Smooth muscle cell (in vitro differentiated cells): ENCODE measurements around the gene WBP4. TPM values are rescaled to one million over a fixed set of nuclear protein-coding genes. Genes with fewer than 3 reads are reported as not detected.

ENCODE experiments used
- DNase-seq: peaks from one replicate; lab custom pipeline; 2025; ENCODE audit not compliant: unreplicated experiment; lab: John Stamatoyannopoulos, UW
- H2AFZ ChIP-seq: fragments of 200-600 bp; sonication (generic); 2 replicates; pipeline ENCODE4 v1.6.0; 2016; ENCODE audit warnings: antibody characterized with exemption, low read depth, mild to moderate bottlenecking
- H3F3A ChIP-seq: fragments of 200-600 bp; sonication (generic); 2 replicates; pipeline ENCODE4 v1.6.0; 2017; ENCODE audit warnings: antibody characterized with exemption, low read depth
- H3K27ac ChIP-seq: fragments of 200-600 bp; sonication (generic); 2 replicates; pipeline ENCODE4 v1.5.1; 2016; ENCODE audit warnings: low read depth, mild to moderate bottlenecking
- H3K27me3 ChIP-seq: fragments of 200-600 bp; sonication (generic); 2 replicates; pipeline ENCODE4 v1.6.1; 2016; ENCODE audit warnings: low read depth, mild to moderate bottlenecking
- H3K36me3 ChIP-seq: fragments of 200-600 bp; sonication (generic); 2 replicates; pipeline ENCODE4 v1.5.1; 2016; ENCODE audit warnings: low read depth
- H3K4me1 ChIP-seq: fragments of 200-600 bp; sonication (generic); 2 replicates; pipeline ENCODE4 v1.5.1; 2016; ENCODE audit warnings: low read depth
- H3K4me2 ChIP-seq: fragments of 200-600 bp; sonication (generic); 2 replicates; pipeline ENCODE4 v1.6.0; 2016; ENCODE audit warnings: mild to moderate bottlenecking
- H3K4me3 ChIP-seq: fragments of 200-600 bp; sonication (generic); 2 replicates; pipeline ENCODE4 v1.5.1; 2016; ENCODE audit warnings: mild to moderate bottlenecking
- H3K79me2 ChIP-seq: fragments of 200-600 bp; sonication (generic); 2 replicates; pipeline ENCODE4 v1.6.0; 2016; ENCODE audit warnings: low read depth, mild to moderate bottlenecking
- H3K9ac ChIP-seq: fragments of 200-600 bp; sonication (generic); 2 replicates; pipeline ENCODE4 v1.6.0; 2016; ENCODE audit warnings: low read depth
- H3K9me3 ChIP-seq: fragments of 200-600 bp; sonication (generic); replicated peaks from 2 replicates; pipeline ENCODE4 v1.5.1; 2016; ENCODE audit warnings: low read depth
- H4K20me1 ChIP-seq: fragments of 200-600 bp; sonication (generic); 2 replicates; pipeline ENCODE4 v1.6.0; 2016; ENCODE audit warnings: low read depth
- WGBS: methylation state at CpG from one replicate; pipeline ENCODE4 v1.1.7; 2016; ENCODE audit warnings: low lambda C conversion rate; 5-methylcytosine and 5-hydroxymethylcytosine counted together
- polyA plus RNA-seq: library from polyadenylated mRNA; unstranded; fragments of >200 nt; fragmentation: Nextera tagmentation; extraction: Ambion mirVana; gene quantifications from 2 replicates; pipeline ENCODE4 v1.2.1, GENCODE V29; 2016
- total RNA-seq: library from RNA; depleted of rRNA; stranded (reverse); fragments of >200 nt; gene quantifications from 2 replicates; pipeline ENCODE4 v1.2.3, GENCODE V29; 2014
- TF ChIP-seq, protein P1 (sequence below): fragments of 200-600 bp; sonication (generic); IDR thresholded peaks from 2 replicates; pipeline ENCODE4 v1.5.1; 2017; ENCODE audit warnings: borderline replicate concordance, mild to moderate bottlenecking, antibody characterized with exemption; ENCODE audit not compliant: insufficient read depth, poor library complexity, severe bottlenecking

The WBP4 gene
- total and polyA plus RNA-seq, 2 experiments from 2014 or later = 4.7 to 5.0 TPM

DNA sequence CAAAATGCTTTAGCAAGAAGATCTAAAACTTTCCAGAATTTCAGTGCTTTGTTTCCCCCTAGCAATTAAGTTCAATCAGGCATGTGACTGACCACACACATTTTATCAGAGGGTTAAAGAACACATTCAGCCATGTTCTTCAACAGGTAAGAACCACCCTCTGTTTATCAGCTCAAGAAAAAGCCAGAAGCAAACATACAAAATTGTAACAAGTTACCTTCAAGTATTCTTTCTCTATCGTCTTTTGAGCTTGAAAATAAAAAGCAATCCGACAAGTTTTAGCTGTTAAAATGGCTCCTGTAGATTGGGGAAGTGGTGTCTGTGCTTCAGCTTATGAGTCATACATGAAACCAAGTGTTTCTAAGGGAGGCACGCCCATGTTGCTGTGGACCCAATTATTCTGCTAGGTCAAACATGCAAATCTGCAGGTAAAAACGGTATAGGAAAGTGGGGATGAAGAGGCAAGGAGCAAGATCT is 42.3 kb upstream of the WBP4 start, which contains the start of gene ELF1:
TSS of gene ELF1 (minus strand) at position 306 of the 477 bp plus-strand sequence. CDS start 37,262 bp downstream, outside the sequence.
- Histone ChIP-seq H3K4me2 (peak within 1 kb of the TSS; percentile 71), H3F3A (no peaks in the 10 kb centered on the region), H3K27ac (peak within 1 kb of the TSS; percentile 89), H3K9me3 (no peaks in the 10 kb centered on the region), H3K36me3 (no peaks in the 10 kb centered on the region), H2AFZ (peak within 1 kb of the TSS; percentile 44), H3K27me3 (no peaks in the 10 kb centered on the region), H3K4me1 (peaks cover 20% of the 10 kb centered on the region), H3K4me3 (peak within 1 kb of the TSS; percentile 59), H4K20me1 (peaks cover 72% of the 10 kb centered on the region), H3K79me2 (peaks cover 96% of the 10 kb centered on the region), H3K9ac (peak within 1 kb of the TSS; percentile 82)
- DNase-seq = no peak
- TF ChIP-seq, protein P1, sequence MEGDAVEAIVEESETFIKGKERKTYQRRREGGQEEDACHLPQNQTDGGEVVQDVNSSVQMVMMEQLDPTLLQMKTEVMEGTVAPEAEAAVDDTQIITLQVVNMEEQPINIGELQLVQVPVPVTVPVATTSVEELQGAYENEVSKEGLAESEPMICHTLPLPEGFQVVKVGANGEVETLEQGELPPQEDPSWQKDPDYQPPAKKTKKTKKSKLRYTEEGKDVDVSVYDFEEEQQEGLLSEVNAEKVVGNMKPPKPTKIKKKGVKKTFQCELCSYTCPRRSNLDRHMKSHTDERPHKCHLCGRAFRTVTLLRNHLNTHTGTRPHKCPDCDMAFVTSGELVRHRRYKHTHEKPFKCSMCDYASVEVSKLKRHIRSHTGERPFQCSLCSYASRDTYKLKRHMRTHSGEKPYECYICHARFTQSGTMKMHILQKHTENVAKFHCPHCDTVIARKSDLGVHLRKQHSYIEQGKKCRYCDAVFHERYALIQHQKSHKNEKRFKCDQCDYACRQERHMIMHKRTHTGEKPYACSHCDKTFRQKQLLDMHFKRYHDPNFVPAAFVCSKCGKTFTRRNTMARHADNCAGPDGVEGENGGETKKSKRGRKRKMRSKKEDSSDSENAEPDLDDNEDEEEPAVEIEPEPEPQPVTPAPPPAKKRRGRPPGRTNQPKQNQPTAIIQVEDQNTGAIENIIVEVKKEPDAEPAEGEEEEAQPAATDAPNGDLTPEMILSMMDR = no peak
- WGBS = 36% methylated on average over 4 of the region's 4 CpGs

DNA sequence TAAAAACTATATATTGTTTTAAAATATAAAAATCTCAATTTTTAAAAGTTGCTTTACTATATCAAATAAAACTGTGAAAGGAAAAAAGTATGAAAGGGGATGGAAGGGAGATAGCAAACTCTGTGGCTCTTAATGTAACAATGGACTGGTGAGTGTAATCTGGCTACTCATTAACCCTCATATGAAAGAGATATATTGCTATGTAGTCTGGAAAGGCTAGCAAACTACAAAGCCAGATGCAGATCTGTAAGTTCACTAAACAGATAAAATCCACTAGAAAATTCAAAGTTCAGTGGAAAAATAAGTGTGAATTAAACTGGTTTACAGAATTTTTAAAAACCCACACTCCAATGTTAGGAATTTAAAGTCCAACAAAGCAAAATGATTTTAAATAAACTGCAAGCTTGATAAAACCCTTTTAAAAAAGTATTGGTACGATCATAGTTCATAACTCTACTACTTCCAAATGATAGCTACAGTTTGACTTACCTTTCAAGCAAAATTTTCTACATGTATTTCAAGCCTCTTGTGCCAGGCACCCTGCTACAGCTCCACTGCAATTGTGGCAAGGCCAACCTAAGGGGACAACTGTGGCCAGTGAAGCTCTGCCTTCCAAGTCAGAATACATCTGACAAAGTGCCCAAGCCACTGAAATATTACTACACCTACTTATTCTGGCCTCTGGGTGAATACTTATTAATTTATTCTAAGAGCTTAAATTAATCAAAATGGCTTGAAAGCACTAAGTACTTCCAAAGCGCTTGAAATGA is 41.5 kb upstream of the WBP4 start:
- no peak overlapping the region for H2AFZ ChIP-seq
- no peaks in the 10 kb centered on the region for H3K27me3 ChIP-seq
- no peaks in the 10 kb centered on the region for H3K36me3 ChIP-seq
- peaks cover 72% of the 10 kb centered on the region for H4K20me1 ChIP-seq
- H3K4me2 ChIP-seq = peak overlapping the region; percentile 71
- H3K27ac ChIP-seq = peak overlapping the region; percentile 89
- TF ChIP-seq, protein P1 = no peak
- peak overlapping the region; percentile 59 for H3K4me3 ChIP-seq
- H3K9ac ChIP-seq = peak overlapping the region; percentile 82
- peaks cover 96% of the 10 kb centered on the region for H3K79me2 ChIP-seq
- 84% methylated on average over 2 of the region's 2 CpGs for WGBS
- H3K9me3 ChIP-seq = no peaks in the 10 kb centered on the region
- no peak for DNase-seq
- H3K4me1 ChIP-seq = peaks cover 20% of the 10 kb centered on the region
- H3F3A ChIP-seq = no peaks in the 10 kb centered on the region

GRCh38 chr13:41025518-41025917 is 35.8 kb upstream of the WBP4 start:
- Histone ChIP-seq H2AFZ (no peak overlapping the region), H4K20me1 (peaks cover 98% of the 10 kb centered on the region), H3K79me2 (peaks cover 96% of the 10 kb centered on the region), H3K27me3 (no peaks in the 10 kb centered on the region), H3K9me3 (no peaks in the 10 kb centered on the region), H3K9ac (no peak overlapping the region), H3K27ac (no peak overlapping the region), H3F3A (no peaks in the 10 kb centered on the region), H3K4me1 (no peaks in the 10 kb centered on the region), H3K36me3 (no peaks in the 10 kb centered on the region), H3K4me2 (no peak overlapping the region), H3K4me3 (no peak overlapping the region)
- no peak for DNase-seq
- TF ChIP-seq, protein P1 = no peak
- 52% methylated on average over 4 of the region's 4 CpGs for WGBS

DNA sequence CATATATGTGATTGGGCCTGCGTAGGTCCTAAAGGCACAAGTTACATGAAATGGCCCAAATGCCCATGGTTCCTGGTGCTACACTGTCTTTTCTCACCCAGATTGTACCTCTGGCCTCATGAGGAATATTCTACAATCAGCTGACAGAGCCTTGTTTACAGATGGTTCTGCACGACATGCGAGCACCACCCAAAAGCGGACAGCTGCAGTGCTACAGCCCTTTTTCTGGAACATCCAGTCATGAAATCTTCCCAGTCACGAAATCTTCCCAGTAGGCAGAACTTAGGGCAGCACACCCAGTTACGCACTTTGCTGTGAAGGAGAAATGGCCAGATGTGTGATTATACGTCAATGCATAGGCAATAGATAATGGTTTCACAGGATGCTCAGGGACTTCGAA is 34.5 kb upstream of the WBP4 start:
- H3K79me2 ChIP-seq = peaks cover 97% of the 10 kb centered on the region
- no peak overlapping the region for H2AFZ ChIP-seq
- no peaks in the 10 kb centered on the region for H3K36me3 ChIP-seq
- H3K27ac ChIP-seq = no peak overlapping the region
- no peak overlapping the region for H3K4me3 ChIP-seq
- H3K9me3 ChIP-seq = no peaks in the 10 kb centered on the region
- TF ChIP-seq, protein P1 = no peak
- H3K4me2 ChIP-seq = no peak overlapping the region
- H3K27me3 ChIP-seq = no peaks in the 10 kb centered on the region
- WGBS = 96% methylated on average over 8 of the region's 8 CpGs
- DNase-seq = no peak
- H4K20me1 ChIP-seq = peaks cover 98% of the 10 kb centered on the region
- no peaks in the 10 kb centered on the region for H3K4me1 ChIP-seq
- no peak overlapping the region for H3K9ac ChIP-seq
- H3F3A ChIP-seq = no peaks in the 10 kb centered on the region
